ENCODE measurements around the gene NEUROG2. TPM values are rescaled to one million over a fixed set of nuclear protein-coding genes. Genes with fewer than 3 reads are reported as not detected.
A peak's percentile ranks its signal among the peaks of the same experiment; 100 is the strongest.

NEUROG2 gene
- total RNA-seq, result not detected

GRCh38 chr4:112516066-112516470 lies at the start of gene NEUROG2:
TSS of gene NEUROG2 (minus strand) at chr4:112516180. CDS start at chr4:112515475, 705 bp downstream.
- Histone ChIP-seq H3K27me3 (peaks cover 71% of the 10 kb centered on the region), H3K27ac (no peak within 1 kb of the TSS), H3K4me3 (replicated peaks in 1 of 3) (peak within 1 kb of the TSS; percentile 12 to 38 (median 34)), H3K9me3 (no peaks in the 10 kb centered on the region), H3K36me3 (no peaks in the 10 kb centered on the region), H3K4me1 (peaks cover 18 to 32% of the 10 kb centered on the region in 2 donors)
- intact Hi-C loops (cut with DNase I), result no loop called here
- no peak for DNase-seq
- TF ChIP-seq POLR2A (IDR thresholded peaks at IDR 0.05), result no peak
- TF ChIP-seq, protein P1, sequence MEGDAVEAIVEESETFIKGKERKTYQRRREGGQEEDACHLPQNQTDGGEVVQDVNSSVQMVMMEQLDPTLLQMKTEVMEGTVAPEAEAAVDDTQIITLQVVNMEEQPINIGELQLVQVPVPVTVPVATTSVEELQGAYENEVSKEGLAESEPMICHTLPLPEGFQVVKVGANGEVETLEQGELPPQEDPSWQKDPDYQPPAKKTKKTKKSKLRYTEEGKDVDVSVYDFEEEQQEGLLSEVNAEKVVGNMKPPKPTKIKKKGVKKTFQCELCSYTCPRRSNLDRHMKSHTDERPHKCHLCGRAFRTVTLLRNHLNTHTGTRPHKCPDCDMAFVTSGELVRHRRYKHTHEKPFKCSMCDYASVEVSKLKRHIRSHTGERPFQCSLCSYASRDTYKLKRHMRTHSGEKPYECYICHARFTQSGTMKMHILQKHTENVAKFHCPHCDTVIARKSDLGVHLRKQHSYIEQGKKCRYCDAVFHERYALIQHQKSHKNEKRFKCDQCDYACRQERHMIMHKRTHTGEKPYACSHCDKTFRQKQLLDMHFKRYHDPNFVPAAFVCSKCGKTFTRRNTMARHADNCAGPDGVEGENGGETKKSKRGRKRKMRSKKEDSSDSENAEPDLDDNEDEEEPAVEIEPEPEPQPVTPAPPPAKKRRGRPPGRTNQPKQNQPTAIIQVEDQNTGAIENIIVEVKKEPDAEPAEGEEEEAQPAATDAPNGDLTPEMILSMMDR (IDR thresholded peaks at IDR 0.05), result no peak
- 2 to 3% methylated on average over 15 of the region's 15 CpGs for WGBS, 2 donors

DNA sequence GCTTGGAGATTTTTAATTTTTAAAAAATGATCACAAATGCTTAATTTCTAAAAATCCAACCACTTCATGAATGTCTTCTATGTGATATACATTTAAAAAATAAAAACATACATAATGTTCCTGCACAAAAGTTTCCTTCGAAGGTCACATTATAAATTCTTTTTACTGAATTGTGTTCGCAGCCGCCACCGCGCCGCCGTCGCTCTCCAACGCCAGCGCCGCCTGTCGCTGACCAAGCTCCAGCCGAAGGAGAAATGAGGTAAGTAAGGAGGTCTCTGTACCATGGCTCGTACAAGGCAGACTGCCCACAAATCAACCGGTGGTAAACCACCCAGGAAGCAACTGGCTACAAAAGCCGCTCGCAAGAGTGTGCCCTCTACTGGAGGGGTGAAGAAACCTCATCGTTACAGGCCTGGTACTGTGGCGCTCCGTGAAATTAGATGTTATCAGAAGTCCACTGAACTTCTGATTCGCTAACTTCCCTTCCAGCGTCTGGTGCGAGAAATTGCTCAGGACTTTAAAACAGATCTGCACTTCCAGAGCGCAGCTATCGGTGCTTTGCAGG lies 48.8 kb upstream of the NEUROG2 start:
- DNase-seq, result no peak

DNA sequence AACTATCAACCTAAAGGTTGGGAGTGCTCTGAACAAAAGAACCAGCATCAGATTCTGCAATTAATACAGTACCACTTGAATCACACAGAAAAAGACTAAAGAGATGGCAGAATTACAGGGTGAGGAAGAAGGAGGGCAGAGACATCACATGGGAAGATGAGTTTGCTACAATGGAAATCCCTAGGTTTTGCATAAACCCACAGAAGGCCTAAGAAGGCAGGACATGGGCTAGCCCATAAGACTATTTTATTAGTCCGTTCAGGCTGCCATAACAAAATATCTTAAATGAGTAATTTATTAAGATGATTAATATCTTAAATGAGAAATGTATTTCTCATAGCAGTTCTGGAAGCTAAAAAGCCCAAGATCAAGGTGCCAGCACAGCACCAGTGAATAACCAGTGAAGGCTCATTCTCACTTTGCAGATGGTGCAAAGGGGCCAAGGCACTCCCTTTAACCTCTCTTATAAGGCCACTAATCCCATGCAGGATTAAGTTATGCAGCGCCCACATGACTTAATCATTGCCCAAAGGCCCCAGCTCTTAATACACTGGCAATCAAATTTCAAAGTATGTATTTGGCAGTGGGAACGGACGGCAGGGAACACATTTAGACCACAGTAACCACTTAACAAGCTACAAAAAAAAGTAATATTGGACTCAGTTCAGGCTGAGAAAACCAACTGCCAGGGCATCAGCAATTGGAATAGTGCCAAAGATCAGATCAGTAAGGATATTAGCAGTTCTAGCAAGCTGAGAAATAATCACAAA lies 47.6 kb upstream of the NEUROG2 start:
- TF ChIP-seq, protein P1 (IDR thresholded peaks at IDR 0.05), result no peak
- no peak for TF ChIP-seq POLR2A (IDR thresholded peaks at IDR 0.05)
- H3K27ac ChIP-seq, result no peak overlapping the region
- no peak overlapping the region for H3K4me3 ChIP-seq (replicated peaks in 1 of 3)
- no peaks in the 10 kb centered on the region for H3K4me1 ChIP-seq
- intact Hi-C loops (cut with DNase I), result no loop called here
- 88 to 92% methylated on average over 4 of the region's 4 CpGs for WGBS, 2 donors
- DNase-seq, result no peak
- H3K27me3 ChIP-seq, result no peaks in the 10 kb centered on the region
- H3K36me3 ChIP-seq, result no peaks in the 10 kb centered on the region
- no peaks in the 10 kb centered on the region for H3K9me3 ChIP-seq

More for the DNA sequence above, 48.8 kb upstream of the NEUROG2 start:
- no peaks in the 10 kb centered on the region for H3K9me3 ChIP-seq
- no peaks in the 10 kb centered on the region for H3K4me1 ChIP-seq
- no peaks in the 10 kb centered on the region for H3K36me3 ChIP-seq
- intact Hi-C loops (cut with DNase I), result no loop called here
- no peak for TF ChIP-seq POLR2A (IDR thresholded peaks at IDR 0.05)
- TF ChIP-seq, protein P1 (IDR thresholded peaks at IDR 0.05), result no peak
- 95 to 96% methylated on average over 25 of the region's 25 CpGs for WGBS, 2 donors
- H3K27me3 ChIP-seq, result no peaks in the 10 kb centered on the region
- no peak overlapping the region for H3K27ac ChIP-seq
- no peak overlapping the region for H3K4me3 ChIP-seq (replicated peaks in 1 of 3)

DNA sequence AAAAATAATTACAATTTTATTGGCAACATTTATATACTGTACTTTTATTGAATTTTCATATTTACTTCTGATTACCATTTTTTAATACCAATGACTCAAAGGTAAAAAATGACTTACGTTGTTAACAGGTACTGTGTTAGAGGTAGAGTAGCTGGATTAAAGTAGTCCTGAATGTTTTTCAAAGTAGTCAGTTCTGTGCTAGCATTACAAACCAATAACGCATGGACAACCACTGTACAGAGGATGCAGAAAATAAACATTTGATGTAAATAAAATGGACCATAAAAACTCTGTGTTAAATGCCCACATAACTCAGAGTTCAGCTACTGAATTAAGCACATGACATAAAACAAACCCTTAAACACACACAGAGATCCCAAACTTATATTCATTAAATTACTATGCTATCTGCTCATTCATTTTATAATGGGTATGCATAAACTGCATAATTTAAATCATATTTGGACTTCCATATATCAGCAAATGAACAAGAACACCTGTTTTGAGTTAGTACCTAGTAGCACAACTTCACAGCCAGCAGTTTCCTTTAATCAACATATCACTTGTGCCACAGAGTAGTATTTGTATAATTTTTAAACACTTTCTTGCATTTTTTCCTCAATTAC lies 46.4 kb upstream of the NEUROG2 start:
- no peak for TF ChIP-seq POLR2A (IDR thresholded peaks at IDR 0.05)
- TF ChIP-seq, protein P1 (IDR thresholded peaks at IDR 0.05), result no peak
- H3K4me3 ChIP-seq (replicated peaks in 1 of 3), result no peak overlapping the region
- 96 to 97% methylated on average over 2 of the region's 2 CpGs for WGBS, 2 donors
- no peak overlapping the region for H3K27ac ChIP-seq
- no peaks in the 10 kb centered on the region for H3K36me3 ChIP-seq
- intact Hi-C loops (cut with DNase I), result no loop called here
- no peaks in the 10 kb centered on the region for H3K9me3 ChIP-seq
- no peaks in the 10 kb centered on the region for H3K4me1 ChIP-seq
- no peak for DNase-seq
- no peaks in the 10 kb centered on the region for H3K27me3 ChIP-seq

GRCh38 chr4:112560084-112560483 lies 44.1 kb upstream of the NEUROG2 start:
- H3K27me3 ChIP-seq, result no peaks in the 10 kb centered on the region
- H3K4me3 ChIP-seq (replicated peaks in 1 of 3), result no peak overlapping the region
- intact Hi-C loops (cut with DNase I), result no loop called here
- TF ChIP-seq POLR2A (IDR thresholded peaks at IDR 0.05), result no peak
- TF ChIP-seq, protein P1 (IDR thresholded peaks at IDR 0.05), result no peak
- H3K36me3 ChIP-seq, result no peaks in the 10 kb centered on the region
- WGBS, 2 donors, result 88 to 97% methylated on average over 2 of the region's 2 CpGs
- no peak for DNase-seq
- no peak overlapping the region for H3K27ac ChIP-seq
- no peaks in the 10 kb centered on the region for H3K4me1 ChIP-seq
- H3K9me3 ChIP-seq, result no peaks in the 10 kb centered on the region
